Jurkat, Clone E6-1 (cell line): Measurements from ENCODE around the gene MTARC2.

ENCODE experiments used
- DNase-seq: peaks from one replicate; pipeline ENCODE4 v3.0.0-alpha.2; 2011; ENCODE audit warnings: low read depth, low spot score
- H3K4me3 ChIP-seq: 2 replicates; pipeline ENCODE4 v1.5.1; 2011; ENCODE audit warnings: mild to moderate bottlenecking, low read length, control low read depth, moderate library complexity

MTARC2 gene

DNA sequence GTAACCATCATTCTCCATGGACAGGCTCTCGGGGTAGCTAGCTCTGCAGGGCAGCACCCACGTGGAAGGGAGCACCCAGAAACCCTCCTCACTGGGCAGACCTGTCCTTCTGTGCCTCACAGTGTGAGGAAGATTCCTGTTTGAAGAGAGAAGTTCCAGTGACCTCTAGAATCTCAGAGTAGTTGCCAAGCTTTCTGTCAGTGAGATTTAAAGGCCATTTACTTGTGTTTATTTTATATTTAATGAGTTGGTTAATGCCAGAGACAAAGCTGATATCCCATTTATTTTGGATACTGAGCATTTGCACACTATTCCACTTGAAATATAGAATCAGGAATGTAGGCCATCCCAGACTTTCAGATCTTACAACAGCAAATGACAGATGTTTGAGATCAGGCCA is 67.3 kb downstream of the MTARC2 start:
- no peak overlapping the region for H3K4me3 ChIP-seq
- DNase-seq, result no peak

DNA sequence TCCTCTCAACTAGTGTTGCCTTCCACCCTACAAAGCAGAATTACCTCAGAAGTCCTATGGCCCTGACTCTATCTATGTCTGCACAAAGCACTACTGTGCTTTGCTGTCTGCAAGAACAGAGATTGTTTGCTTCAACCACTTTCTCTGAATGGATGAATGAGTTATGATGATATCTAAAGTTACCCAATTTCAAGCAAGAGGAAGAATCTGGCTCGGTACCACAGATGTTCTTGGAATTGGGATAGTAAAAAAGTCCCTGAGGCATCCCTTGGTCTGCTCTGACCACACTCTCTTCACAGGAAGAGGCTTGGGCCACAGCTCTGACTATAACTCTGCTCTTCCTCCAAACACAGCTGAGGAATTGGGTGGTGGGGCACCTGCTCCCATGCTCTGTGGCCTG is 69.8 kb downstream of the MTARC2 start:
- no peak overlapping the region for H3K4me3 ChIP-seq
- no peak for DNase-seq

DNA sequence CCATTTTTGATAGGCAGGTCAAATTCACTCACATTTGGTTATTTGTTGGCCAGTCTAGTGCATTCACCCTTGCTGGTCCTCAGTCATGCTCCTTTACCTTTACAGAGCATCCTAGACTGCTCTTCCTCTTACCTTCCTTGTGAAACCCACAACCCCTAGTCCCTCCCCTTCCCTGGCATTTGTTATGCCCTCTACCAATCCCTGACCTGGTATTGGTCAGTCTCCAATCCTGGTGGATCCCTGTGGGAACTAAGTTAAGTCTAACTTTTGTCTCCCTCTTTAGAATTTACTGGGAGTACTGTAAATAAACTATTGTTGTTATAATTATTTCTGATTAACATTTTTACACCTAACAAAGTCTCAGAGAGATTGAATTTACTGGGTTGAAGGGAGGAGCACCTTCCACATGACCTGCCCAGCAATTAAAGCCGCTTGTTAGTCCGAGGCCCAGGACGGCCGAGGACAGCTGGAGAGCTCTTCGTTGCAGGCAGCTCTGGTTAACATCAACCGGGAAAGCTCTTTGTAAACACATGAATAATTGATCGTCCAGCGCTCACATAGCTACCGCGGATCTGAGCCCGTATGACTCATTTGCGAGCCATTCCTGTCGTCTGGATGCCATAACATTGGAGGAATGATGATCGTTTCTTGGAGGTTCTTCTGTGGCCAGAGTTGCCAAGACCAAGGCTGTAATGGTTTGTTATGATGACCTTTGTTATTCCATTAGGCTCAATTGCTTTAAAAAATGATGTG is 70.5 kb downstream of the MTARC2 start:
- no peak for DNase-seq
- no peak overlapping the region for H3K4me3 ChIP-seq

DNA sequence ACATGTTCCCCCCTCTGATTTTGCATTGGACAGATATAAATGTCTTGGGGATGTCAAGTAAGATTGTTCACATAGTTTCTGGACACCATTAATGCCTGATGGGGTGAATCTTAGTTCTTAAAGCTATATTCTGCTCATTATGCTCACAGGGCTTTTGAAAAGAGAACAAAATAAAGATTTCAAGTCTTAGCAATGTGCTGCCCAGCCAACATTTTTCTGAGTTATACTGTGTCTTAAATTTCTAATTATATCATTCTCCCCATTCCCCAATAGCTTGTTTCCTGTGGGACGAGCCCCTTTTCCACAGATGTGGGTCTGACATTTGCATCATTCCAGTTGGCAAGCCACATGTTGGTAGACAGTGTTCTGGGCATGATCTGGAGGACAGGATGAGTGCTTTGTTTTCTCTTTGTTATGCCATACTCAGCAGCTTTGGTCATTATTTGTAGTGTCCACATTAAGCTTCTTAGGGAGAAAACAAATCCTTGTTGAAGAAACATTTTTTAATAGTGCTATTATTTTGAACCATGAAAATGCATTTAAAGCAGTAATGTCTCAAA is 71.4 kb downstream of the MTARC2 start:
- no peak for DNase-seq
- no peak overlapping the region for H3K4me3 ChIP-seq

DNA sequence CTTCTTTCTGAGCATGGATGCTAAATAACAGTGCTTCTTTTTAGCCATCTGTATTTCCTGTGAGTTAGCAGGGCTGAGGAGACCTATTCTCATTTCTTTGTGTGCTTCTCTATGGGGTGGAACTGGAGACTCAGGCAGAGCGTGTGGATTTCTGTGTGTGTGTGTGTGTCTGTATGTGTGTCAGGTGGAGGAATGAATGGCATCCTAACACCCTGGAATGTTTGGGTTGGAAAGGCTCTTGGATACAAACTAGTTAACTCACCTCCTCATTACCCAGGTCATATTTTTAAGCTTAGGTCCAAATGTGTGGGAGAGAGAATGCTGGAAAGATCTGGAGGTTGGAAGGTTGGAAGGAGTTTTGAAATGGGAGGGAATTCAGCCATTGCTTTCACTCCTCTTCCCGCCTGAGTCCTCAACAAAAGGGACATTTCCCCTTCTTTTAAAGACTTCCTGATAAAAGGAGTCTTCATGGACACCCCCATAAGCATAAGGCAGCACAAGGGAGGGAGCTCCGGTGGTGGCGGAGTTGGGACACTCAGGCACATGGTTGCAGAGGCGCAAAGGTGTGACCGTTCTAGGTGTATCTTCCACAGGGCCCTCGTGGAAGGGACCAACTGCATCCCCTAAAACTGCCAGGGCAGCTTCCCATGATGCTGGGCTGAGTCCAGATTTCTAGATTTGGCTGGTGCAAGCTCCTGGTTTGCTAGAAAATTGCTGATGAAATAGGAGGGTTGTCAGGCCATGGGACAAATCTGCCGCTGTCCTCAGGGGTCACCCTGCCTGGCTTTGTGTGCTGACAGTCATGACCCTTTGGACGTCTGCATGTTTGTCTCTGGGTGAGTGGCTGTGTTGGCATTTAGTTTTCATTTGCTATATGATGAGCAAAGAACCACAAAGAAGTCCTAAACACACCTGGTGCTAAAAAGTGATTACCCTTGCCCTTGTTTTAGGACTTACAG is 76.2 kb downstream of the MTARC2 start:
- no peak for DNase-seq
- H3K4me3 ChIP-seq, result no peak overlapping the region

DNA sequence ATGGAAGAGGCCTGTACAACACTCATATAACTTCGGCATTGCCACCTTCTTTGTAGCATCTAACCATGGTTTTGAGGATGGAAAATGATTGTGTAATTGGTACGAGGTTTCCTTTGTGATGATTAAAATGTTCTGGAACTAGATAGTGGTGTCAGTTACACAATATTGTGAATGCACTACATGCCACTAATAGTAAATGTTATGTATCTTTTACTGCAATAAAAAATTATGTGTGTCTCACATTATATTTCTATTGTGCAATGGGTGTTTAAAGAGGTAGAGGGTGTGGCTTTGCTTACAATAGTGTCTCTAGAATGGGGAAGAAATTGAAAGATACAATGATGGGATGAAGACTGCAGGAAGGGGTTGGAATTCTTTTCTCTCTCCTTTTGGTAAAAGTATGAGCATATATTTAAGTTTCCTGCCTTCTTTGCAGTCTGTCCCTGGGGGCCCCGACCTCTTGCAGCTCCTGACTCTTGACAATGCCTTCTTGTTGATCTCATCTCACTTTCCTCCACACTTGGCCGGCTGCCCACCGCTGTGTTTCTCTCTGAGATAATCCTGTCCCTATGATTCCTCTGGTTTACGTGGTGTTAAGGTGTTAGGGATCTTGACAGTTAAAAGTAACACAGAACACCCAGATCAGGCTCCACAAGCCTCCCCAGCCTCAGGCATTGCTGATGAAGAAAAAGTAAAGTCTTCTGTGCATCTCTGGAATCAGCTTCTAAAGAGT is 77.9 kb downstream of the MTARC2 start:
- no peak for DNase-seq
- H3K4me3 ChIP-seq, result no peak overlapping the region

DNA sequence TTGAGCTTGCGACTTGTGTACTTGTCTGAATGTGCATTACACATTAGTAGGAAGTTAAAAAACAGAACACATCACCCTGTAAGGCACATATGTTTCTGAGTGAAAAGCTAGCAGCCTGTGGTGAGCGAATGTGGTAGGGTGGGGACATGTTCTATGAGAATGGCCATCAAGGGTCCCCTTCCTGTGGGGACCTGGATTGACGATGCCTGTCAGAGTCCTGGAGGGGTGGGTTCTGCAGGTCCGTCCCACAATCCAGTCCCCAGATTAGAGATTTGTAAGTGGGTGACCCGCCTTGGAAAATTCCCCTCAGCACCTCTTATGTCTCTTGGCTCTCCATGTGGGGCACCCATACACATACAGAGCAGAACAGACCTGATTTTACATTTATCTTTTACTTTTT is 78.6 kb downstream of the MTARC2 start:
- H3K4me3 ChIP-seq, result no peak overlapping the region
- DNase-seq, result no peak

GRCh38 chr1:220827445-220828178 is 79.5 kb downstream of the MTARC2 start:
- DNase-seq, result no peak
- H3K4me3 ChIP-seq, result no peak overlapping the region

GRCh38 chr1:220828179-220828490 is 80.0 kb downstream of the MTARC2 start:
- DNase-seq, result no peak
- no peak overlapping the region for H3K4me3 ChIP-seq

- H3K4me3 ChIP-seq, result no peak overlapping the region
- DNase-seq, result no peak
Measured at GRCh38 chr1:220828950-220829586, 80.9 kb downstream of the MTARC2 start.

- no peak overlapping the region for H3K4me3 ChIP-seq
- no peak for DNase-seq
Measured at GRCh38 chr1:220833436-220833835, 85.3 kb downstream of the MTARC2 start.
